NT2/D1 (cell line): ENCODE data around the gene KATNB1.

Experiments used
- SUZ12 ChIP-seq: IDR thresholded peaks from 2 replicates; pipeline ENCODE4 v1.6.1; 2011; ENCODE audit not compliant: insufficient read length, insufficient read depth; ENCODE audit errors: extremely low read depth
- YY1 ChIP-seq: IDR thresholded peaks from 2 replicates; pipeline ENCODE4 v1.6.1; 2011; ENCODE audit not compliant: insufficient read length, insufficient read depth

DNA sequence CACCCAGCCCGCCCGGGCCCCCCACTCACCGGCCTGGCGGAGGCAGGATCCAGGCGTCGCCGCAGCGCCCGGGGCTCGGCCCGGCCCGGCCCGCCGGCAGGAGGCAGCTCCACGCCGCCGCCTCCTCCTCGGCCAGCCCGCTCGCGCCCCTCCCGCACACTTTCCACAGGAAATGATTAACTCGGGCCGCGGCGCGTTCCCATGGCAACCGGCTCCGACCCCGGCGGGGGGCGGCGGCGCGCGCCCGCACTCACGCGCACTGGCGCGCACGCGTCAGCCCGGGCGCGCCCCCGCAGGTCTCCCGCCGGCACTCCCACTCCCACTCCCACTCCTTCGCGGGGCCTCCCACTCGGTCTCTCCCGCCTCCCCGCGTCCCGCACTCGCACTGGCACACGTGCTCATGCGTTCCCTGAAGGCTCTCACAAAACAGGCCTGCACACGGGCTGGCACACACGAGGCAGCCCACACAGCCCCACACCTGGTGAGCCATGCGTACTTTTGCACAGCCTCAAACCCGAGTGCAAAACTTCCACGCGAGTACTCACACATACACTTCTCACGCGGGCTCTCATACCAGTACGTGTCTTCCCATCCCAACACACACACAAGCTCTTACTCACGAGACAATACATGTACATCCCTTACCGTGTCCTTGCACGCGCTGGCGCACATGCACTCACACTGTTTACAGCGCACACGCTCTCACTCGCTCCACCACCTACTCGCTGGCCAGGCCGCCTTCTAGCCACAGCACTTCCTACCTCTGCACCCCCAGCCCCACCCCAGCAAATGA lies 67.0 kb downstream of the KATNB1 start, which contains the start of gene KIFC3:
- no peak for TF ChIP-seq SUZ12
- no peak for TF ChIP-seq YY1
